ENCODE data around the gene CFAP299.

- no peak for TF ChIP-seq CTCF (IDR thresholded peaks at IDR 0.05)
- TF ChIP-seq POLR2AphosphoS5 (IDR thresholded peaks at IDR 0.05): no peak
These were observed 160.3 kb downstream of the CFAP299 start for GRCh38 chr4:80495865-80496264.
